Measurements from ENCODE around the gene C5orf58. TPM values are rescaled to one million over a fixed set of nuclear protein-coding genes. Genes with fewer than 3 reads are reported as not detected.

C5orf58 gene
- total RNA-seq, 6 experiments from 2014 or later = not detected

DNA sequence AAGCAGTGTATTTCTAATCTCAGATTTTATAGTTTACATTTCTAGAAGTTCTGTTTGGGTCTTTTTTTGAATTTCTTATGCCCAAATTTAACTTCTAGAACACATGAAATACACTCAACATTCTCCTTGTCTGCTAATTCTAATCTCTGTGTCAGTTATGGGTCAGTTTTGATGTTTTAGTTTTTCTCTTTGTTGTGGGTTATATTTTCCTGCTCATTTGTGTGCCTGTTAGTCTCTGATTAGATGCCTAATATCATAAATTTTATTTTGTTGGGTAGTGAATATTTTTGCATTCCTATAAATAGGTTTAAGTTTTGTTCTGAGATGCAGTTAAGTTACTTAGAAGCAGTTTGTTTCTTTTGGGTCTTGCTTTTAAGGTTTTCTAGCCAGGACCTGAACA, 52.4 kb downstream of the C5orf58 start:
- Mint-ChIP-seq H3K4me1 (ENCODE audit: low read depth) (no peaks in the 10 kb centered on the region), H3K27ac (no peak overlapping the region), H3K4me3 (no peak overlapping the region), H3K36me3 (ENCODE audit: low read depth) (no peaks in the 10 kb centered on the region), H3K9me3 (peaks cover 22% of the 10 kb centered on the region), H3K27me3 (ENCODE audit: insufficient read depth) (peaks cover 6% of the 10 kb centered on the region)
- no peak for TF ChIP-seq CTCF (IDR thresholded peaks at IDR 0.05)
- DNase-seq = no peak

DNA sequence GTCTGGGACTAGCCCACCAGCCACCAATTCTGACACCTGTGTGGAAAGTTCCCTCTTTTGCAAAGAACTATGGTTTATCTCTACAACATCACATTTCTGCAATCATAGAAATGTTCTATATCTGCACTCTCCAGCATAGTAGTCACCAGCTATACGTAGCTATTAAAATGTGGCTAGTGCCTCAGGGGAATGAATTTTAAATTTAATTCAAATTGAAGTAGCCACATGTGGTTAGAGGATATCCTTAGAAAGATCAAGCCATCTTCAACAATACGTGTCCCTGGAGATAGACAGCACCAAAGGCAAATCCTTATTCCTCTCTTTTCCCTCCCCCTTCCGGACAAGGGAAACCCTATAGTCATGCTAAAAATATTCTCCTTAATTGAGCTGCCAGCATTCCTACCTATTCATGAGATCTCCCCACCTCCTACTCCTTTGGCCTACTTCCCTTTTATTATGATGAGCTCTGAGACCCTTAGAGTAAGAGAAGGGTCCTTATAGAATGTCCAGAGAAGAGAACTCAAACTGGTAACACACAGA, 53.7 kb downstream of the C5orf58 start:
- no peak for DNase-seq
- Mint-ChIP-seq H3K4me1 (ENCODE audit: low read depth) (no peaks in the 10 kb centered on the region), H3K27me3 (ENCODE audit: insufficient read depth) (peaks cover 5% of the 10 kb centered on the region), H3K36me3 (ENCODE audit: low read depth) (no peaks in the 10 kb centered on the region), H3K9me3 (peaks cover 22% of the 10 kb centered on the region), H3K27ac (no peak overlapping the region), H3K4me3 (no peak overlapping the region)
- no peak for TF ChIP-seq CTCF (IDR thresholded peaks at IDR 0.05)

DNA sequence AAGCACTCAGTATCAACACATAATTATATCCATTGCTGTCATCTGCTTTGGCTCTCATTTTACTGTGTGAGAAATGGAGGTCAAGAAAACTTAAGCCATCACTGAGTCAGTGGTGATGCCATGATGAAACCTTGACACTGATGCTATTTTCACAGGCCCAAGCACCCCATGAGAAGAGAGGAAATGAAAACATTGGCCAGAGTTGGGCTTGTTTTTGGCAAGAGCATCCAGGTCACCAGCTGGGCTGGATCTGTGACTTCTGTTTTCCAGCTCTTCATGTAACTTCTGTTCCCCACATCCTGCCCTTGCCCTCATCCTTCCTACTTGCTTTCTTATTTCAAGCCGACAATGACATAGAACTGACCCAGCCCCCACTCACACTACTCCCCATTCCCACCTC, 54.7 kb downstream of the C5orf58 start:
- TF ChIP-seq CTCF (IDR thresholded peaks at IDR 0.05) = no peak
- Mint-ChIP-seq H3K4me3 (no peak overlapping the region), H3K4me1 (ENCODE audit: low read depth) (no peaks in the 10 kb centered on the region), H3K27me3 (ENCODE audit: insufficient read depth) (peaks cover 10% of the 10 kb centered on the region), H3K9me3 (peaks cover 22% of the 10 kb centered on the region), H3K36me3 (ENCODE audit: low read depth) (no peaks in the 10 kb centered on the region), H3K27ac (no peak overlapping the region)
- DNase-seq = no peak

GRCh38 chr5:170288151-170288550, 55.4 kb downstream of the C5orf58 start:
- no peak for TF ChIP-seq CTCF (IDR thresholded peaks at IDR 0.05)
- Mint-ChIP-seq H3K27ac (no peak overlapping the region), H3K36me3 (ENCODE audit: low read depth) (no peaks in the 10 kb centered on the region), H3K4me3 (no peak overlapping the region), H3K27me3 (ENCODE audit: insufficient read depth) (peaks cover 11% of the 10 kb centered on the region), H3K9me3 (peaks cover 22% of the 10 kb centered on the region), H3K4me1 (ENCODE audit: low read depth) (no peaks in the 10 kb centered on the region)
- DNase-seq = no peak

GRCh38 chr5:170288551-170288950, 55.8 kb downstream of the C5orf58 start:
- no peak for TF ChIP-seq CTCF (IDR thresholded peaks at IDR 0.05)
- H3K4me1 Mint-ChIP-seq (ENCODE audit: low read depth) = no peaks in the 10 kb centered on the region
- no peaks in the 10 kb centered on the region for H3K36me3 Mint-ChIP-seq (ENCODE audit: low read depth)
- H3K27me3 Mint-ChIP-seq (ENCODE audit: insufficient read depth) = peaks cover 13% of the 10 kb centered on the region
- peaks cover 22% of the 10 kb centered on the region for H3K9me3 Mint-ChIP-seq
- no peak overlapping the region for H3K27ac Mint-ChIP-seq
- no peak for DNase-seq
- no peak overlapping the region for H3K4me3 Mint-ChIP-seq

GRCh38 chr5:170289121-170289520, 56.3 kb downstream of the C5orf58 start:
- no peaks in the 10 kb centered on the region for H3K4me1 Mint-ChIP-seq (ENCODE audit: low read depth)
- TF ChIP-seq CTCF (IDR thresholded peaks at IDR 0.05) = no peak
- H3K4me3 Mint-ChIP-seq = no peak overlapping the region
- DNase-seq = no peak
- no peaks in the 10 kb centered on the region for H3K36me3 Mint-ChIP-seq (ENCODE audit: low read depth)
- H3K9me3 Mint-ChIP-seq = peaks cover 18% of the 10 kb centered on the region
- H3K27ac Mint-ChIP-seq = no peak overlapping the region
- peaks cover 13% of the 10 kb centered on the region for H3K27me3 Mint-ChIP-seq (ENCODE audit: insufficient read depth)
